Measurements from ENCODE around the gene OSTM1.
"Not testable (repeated sequence)": the region's sequence is repeated elsewhere in the genome, so short reads cannot be mapped to it uniquely, and the experiment has no call there.

OSTM1 gene

GRCh38 chr6:108097882-108098281, 23.3 kb upstream of the OSTM1 start:
- DNase-seq, result no peak

- no peak for DNase-seq
Measured at GRCh38 chr6:108093781-108094300, 19.3 kb upstream of the OSTM1 start.

GRCh38 chr6:108091288-108091687, 16.7 kb upstream of the OSTM1 start:
- DNase-seq, result no peak

- DNase-seq, result no peak
Measured at GRCh38 chr6:108083349-108083748, 8.8 kb upstream of the OSTM1 start.

- DNase-seq, result no peak
Measured at GRCh38 chr6:108082539-108082938, 8.0 kb upstream of the OSTM1 start.

- peak; percentile 51 for DNase-seq
Measured at GRCh38 chr6:108080010-108080780, 5.7 kb upstream of the OSTM1 start.

GRCh38 chr6:108078191-108078590, 3.6 kb upstream of the OSTM1 start:
- no peak for DNase-seq

GRCh38 chr6:108074057-108074358, 533 bp downstream of the OSTM1 start:
- DNase-seq, result peak; percentile 10

GRCh38 chr6:108071736-108072276, 2.7 kb downstream of the OSTM1 start:
- DNase-seq, result no peak

- no peak for DNase-seq
Measured at GRCh38 chr6:108068618-108069017, 5.9 kb downstream of the OSTM1 start.

- no peak for DNase-seq
Measured at GRCh38 chr6:108068182-108068581, 6.4 kb downstream of the OSTM1 start.

- DNase-seq, result no peak
Measured at GRCh38 chr6:108052706-108053105, 21.8 kb downstream of the OSTM1 start.

- DNase-seq, result no peak
Measured at GRCh38 chr6:108051481-108051880, 23.1 kb downstream of the OSTM1 start.

GRCh38 chr6:108039681-108040080, 34.9 kb downstream of the OSTM1 start:
- DNase-seq, result no peak

GRCh38 chr6:108036884-108037283, 37.7 kb downstream of the OSTM1 start:
- no peak for DNase-seq

GRCh38 chr6:108031968-108032367, 42.6 kb downstream of the OSTM1 start:
- DNase-seq, result no peak

GRCh38 chr6:108030211-108030610, 44.3 kb downstream of the OSTM1 start:
- no peak for DNase-seq

- DNase-seq, result no peak
Measured at GRCh38 chr6:108029226-108029921, 45.2 kb downstream of the OSTM1 start.

- DNase-seq, result peak; percentile 5
Measured at GRCh38 chr6:108027594-108027993, 46.9 kb downstream of the OSTM1 start.

GRCh38 chr6:108027056-108027455, 47.5 kb downstream of the OSTM1 start:
- no peak for DNase-seq

GRCh38 chr6:108024427-108025073, 50.0 kb downstream of the OSTM1 start:
- DNase-seq, result no peak

GRCh38 chr6:108020472-108021116, 53.9 kb downstream of the OSTM1 start:
- DNase-seq, result no peak

GRCh38 chr6:108016283-108016682, 58.3 kb downstream of the OSTM1 start:
- DNase-seq, result not testable (repeated sequence)
